ENCODE measurements around the gene WIZ.
"Not testable (repeated sequence)": the region's sequence is repeated elsewhere in the genome, so short reads cannot be mapped to it uniquely, and the experiment has no call there.

Gene WIZ, protein sequence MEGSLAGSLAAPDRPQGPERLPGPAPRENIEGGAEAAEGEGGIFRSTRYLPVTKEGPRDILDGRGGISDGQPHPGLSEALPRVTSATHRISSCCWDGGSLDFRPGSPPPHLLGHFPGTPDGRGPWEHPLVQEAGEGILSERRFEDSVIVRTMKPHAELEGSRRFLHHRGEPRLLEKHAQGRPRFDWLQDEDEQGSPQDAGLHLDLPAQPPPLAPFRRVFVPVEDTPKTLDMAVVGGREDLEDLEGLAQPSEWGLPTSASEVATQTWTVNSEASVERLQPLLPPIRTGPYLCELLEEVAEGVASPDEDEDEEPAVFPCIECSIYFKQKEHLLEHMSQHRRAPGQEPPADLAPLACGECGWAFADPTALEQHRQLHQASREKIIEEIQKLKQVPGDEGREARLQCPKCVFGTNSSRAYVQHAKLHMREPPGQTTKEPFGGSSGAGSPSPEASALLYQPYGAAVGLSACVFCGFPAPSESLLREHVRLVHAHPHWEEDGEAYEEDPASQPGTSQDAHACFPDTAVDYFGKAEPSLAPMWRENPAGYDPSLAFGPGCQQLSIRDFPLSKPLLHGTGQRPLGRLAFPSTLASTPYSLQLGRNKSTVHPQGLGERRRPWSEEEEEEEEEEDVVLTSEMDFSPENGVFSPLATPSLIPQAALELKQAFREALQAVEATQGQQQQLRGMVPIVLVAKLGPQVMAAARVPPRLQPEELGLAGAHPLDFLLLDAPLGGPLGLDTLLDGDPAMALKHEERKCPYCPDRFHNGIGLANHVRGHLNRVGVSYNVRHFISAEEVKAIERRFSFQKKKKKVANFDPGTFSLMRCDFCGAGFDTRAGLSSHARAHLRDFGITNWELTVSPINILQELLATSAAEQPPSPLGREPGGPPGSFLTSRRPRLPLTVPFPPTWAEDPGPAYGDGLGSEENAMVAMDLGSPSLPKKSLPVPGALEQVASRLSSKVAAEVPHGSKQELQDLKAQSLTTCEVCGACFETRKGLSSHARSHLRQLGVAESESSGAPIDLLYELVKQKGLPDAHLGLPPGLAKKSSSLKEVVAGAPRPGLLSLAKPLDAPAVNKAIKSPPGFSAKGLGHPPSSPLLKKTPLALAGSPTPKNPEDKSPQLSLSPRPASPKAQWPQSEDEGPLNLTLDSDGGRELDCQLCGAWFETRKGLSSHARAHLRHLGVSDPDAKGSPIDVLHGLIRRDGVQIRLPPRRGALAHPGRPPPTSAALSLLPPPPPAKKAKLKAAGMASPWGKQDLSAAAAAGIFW (N-terminal part only)

DNA sequence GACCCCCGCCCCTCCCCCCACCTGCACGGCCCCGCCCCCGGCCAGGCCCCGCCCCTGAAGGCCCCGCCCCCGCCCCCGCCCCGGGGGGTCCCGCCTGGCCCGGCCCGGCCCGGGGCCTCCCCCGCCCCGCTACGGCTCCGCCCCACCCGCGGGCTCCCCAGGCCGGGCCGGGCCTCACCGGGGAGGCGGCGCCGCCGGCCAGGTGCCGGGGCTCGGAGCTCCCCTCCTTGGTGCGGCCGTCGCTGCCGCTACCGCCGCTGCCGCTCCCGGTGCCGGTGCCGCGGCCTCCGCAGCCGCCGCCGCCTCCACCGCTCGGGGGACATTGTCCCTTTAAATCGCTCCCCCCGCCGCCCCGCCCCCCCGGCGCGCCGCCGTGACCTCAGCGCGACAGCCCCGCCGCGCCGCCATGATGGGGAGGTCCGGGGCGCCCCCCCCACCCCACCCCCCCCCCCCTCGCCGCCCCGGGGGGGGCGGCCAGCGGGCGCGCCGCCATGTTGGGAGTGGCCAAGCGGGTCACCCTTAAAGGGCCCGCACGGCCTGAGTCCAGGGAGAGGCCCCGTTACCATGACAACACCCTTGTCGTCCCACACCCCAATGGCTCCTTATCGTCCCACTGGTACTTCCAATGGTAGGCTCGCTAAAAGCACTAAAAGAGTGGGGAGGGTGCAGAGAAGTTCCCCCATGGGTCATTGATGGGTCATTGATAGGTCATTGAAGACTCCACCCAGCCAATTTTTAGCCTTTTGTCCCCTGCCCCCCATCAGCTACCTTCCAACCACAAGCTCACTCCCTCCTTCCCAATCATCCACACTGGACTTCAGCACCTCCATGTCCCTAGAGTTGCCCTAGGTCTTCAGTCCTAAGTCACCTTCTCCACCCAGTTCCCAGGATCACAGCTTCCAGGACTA, at the start of gene WIZ:
Gene WIZ (minus strand): TSS at position 337 of the 908 bp plus-strand sequence. CDS start 1,649 bp downstream, outside the sequence.
- Histone ChIP-seq H3K9me3 (ENCODE audit: control insufficient read depth, low read length) (no peaks in the 10 kb centered on the region), H3K9ac (ENCODE audit: low read length) (peak within 1 kb of the TSS; percentile 76), H3K36me3 (ENCODE audit: control insufficient read depth, insufficient read depth, low read length, severe bottlenecking) (no peaks in the 10 kb centered on the region), H3K4me3 (ENCODE audit: low read length) (peak within 1 kb of the TSS; percentile 81), H3K27me3 (replicated peaks; ENCODE audit: control insufficient read depth, insufficient read depth, low read length) (peaks cover 10% of the 10 kb centered on the region), H3K4me1 (ENCODE audit: control insufficient read depth, insufficient read depth, low read length) (peaks cover 12% of the 10 kb centered on the region)
- peak; percentile 84 for DNase-seq (ENCODE audit: low read depth)

DNA sequence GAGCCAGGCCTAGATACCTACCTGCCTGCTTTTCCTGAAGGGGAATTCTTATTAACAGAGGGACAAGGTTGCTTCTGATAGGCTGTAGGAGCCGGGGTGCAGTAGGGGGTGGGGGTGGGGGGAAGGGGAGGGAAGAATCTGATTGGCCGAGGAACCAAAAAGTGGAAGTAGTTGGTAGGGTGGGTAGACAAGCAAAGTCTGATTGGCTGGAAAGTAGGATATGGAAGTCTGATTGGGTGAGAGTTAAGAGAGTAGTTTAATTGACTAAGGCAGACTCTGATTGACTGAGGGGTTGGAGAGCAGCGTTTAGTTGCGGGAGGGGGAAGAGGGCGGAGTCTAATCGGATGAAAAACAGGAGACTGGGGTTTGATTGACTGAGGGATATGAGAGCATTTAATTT, 49.2 kb upstream of the WIZ start:
- Histone ChIP-seq H3K9me3 (ENCODE audit: control insufficient read depth, low read length) (no peaks in the 10 kb centered on the region), H3K4me3 (ENCODE audit: low read length) (no peak overlapping the region), H3K4me1 (ENCODE audit: control insufficient read depth, insufficient read depth, low read length) (peaks cover 5% of the 10 kb centered on the region), H3K36me3 (ENCODE audit: control insufficient read depth, insufficient read depth, low read length, severe bottlenecking) (no peaks in the 10 kb centered on the region), H3K9ac (ENCODE audit: low read length) (no peak overlapping the region), H3K27me3 (replicated peaks; ENCODE audit: control insufficient read depth, insufficient read depth, low read length) (peaks cover 24% of the 10 kb centered on the region)
- DNase-seq (ENCODE audit: low read depth) = no peak

DNA sequence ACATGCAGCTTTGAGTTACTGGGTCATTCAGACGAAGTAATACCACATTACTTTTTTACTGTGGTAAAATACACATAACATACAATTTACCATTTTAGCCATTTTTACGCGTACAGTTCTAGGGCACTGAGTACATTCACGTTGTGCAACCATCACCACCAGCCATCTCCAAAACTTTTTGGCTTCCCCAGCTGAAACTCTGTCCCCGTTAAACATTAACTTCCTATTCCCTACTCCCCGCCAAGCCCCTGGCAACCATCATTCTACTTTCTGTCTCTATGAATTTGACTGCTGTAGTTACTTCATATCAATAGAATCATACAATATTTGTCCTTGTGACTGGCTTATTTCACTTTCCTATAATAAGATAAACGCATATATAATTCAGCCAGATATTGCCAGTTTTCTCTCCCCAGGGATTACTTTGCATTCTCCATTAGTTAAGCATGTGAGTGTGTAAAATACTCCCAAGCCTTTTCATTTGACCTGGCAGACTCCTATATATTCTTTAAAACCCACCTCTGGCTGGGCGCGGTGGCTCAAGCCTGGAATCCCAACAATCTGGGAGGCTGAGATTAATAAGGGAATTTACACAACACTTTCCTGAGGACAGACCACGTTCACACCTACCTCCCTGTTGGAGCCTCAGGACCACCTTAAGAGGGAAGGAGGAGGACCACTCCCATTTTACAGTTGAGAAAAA, 48.6 kb upstream of the WIZ start:
- Histone ChIP-seq H3K4me1 (ENCODE audit: control insufficient read depth, insufficient read depth, low read length) (peaks cover 5% of the 10 kb centered on the region), H3K9me3 (ENCODE audit: control insufficient read depth, low read length) (no peaks in the 10 kb centered on the region), H3K9ac (ENCODE audit: low read length) (no peak overlapping the region), H3K4me3 (ENCODE audit: low read length) (no peak overlapping the region), H3K36me3 (ENCODE audit: control insufficient read depth, insufficient read depth, low read length, severe bottlenecking) (no peaks in the 10 kb centered on the region), H3K27me3 (replicated peaks; ENCODE audit: control insufficient read depth, insufficient read depth, low read length) (peaks cover 24% of the 10 kb centered on the region)
- DNase-seq (ENCODE audit: low read depth) = no peak

DNA sequence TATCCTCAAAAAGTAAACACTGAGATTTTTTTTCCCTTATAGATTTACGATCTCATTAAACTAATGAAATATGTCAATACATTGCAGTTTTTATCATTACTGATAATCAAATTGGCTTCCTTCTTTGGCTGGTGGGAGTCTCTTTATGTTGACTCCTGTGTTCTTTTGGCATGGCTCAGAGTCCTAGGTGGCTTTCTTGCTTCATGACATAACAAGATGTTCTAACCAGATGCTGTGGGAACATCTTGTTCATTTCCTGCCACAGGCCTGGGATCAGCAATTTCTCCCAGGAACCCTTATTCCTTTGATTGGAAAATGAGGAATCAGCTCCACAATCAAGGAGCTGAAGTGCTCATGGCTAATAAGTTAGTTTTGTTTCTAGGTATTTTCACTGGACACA, 45.4 kb upstream of the WIZ start:
- H3K36me3 ChIP-seq (ENCODE audit: control insufficient read depth, insufficient read depth, low read length, severe bottlenecking) = no peaks in the 10 kb centered on the region
- no peak overlapping the region for H3K4me3 ChIP-seq (ENCODE audit: low read length)
- peaks cover 5% of the 10 kb centered on the region for H3K4me1 ChIP-seq (ENCODE audit: control insufficient read depth, insufficient read depth, low read length)
- DNase-seq (ENCODE audit: low read depth) = no peak
- no peaks in the 10 kb centered on the region for H3K9me3 ChIP-seq (ENCODE audit: control insufficient read depth, low read length)
- H3K27me3 ChIP-seq (replicated peaks; ENCODE audit: control insufficient read depth, insufficient read depth, low read length) = peaks cover 8% of the 10 kb centered on the region
- no peak overlapping the region for H3K9ac ChIP-seq (ENCODE audit: low read length)

DNA sequence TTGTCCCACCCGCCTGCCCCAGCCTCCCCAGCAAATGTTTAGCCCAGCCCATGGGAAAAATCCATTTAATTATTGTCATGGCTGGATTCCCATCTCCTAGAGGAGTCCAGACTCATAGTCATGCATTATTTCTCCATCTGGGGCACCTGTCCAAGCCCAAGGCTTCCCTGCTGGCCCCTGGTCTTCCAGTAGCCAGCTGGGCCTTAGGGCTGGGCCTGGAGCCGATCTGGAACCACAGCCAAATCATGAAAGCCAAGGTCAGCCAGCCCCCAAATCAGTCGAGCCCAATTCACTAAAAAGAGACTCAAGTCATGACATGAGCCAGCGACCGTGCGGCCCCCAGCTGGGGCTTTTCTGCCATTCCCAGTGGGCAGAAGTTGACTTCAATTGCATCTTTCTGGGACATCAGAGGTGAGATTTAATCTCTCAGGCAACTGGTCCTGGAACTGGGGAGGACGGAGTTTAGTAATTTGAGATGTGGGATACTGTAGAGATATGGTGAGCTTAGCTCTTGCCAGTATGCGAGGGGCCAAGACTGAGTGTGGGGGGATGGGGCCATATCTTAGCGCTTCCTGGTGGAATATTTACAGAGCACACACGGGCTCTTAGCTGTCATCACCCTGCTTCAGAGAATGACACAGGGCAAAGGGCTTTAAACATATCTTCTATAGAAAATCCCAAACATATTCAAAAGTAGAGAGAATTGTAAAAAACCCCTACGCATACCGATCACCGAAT, 38.9 kb upstream of the WIZ start:
- peak overlapping the region; percentile 54 for H3K4me3 ChIP-seq (ENCODE audit: low read length)
- H3K4me1 ChIP-seq (ENCODE audit: control insufficient read depth, insufficient read depth, low read length) = peaks cover 14% of the 10 kb centered on the region
- peak overlapping the region; percentile 32 for H3K9ac ChIP-seq (ENCODE audit: low read length)
- DNase-seq (ENCODE audit: low read depth) = no peak
- H3K36me3 ChIP-seq (ENCODE audit: control insufficient read depth, insufficient read depth, low read length, severe bottlenecking) = no peaks in the 10 kb centered on the region
- H3K9me3 ChIP-seq (ENCODE audit: control insufficient read depth, low read length) = no peaks in the 10 kb centered on the region
- H3K27me3 ChIP-seq (replicated peaks; ENCODE audit: control insufficient read depth, insufficient read depth, low read length) = no peaks in the 10 kb centered on the region

DNA sequence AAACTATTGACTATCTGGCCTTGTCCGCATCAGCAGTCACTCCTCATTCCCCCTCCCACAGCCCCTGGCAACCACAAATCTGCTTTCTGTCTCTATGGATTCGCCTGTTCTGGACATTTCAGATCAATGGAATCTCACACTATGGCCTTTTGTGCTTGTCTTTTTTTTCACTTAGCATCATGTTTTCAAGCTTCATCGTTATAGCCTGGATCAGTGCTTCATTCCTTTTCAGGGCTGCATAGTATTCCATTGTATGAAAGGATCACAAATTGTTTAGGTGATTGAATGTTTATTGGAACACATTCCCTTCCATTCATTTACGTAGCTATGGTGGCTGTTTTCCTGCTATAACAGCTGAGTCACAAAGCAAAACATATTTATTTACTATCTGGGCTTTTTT, 37.3 kb upstream of the WIZ start:
- no peak for DNase-seq (ENCODE audit: low read depth)
- H3K4me1 ChIP-seq (ENCODE audit: control insufficient read depth, insufficient read depth, low read length) = peaks cover 14% of the 10 kb centered on the region
- H3K9ac ChIP-seq (ENCODE audit: low read length) = no peak overlapping the region
- no peaks in the 10 kb centered on the region for H3K9me3 ChIP-seq (ENCODE audit: control insufficient read depth, low read length)
- H3K36me3 ChIP-seq (ENCODE audit: control insufficient read depth, insufficient read depth, low read length, severe bottlenecking) = no peaks in the 10 kb centered on the region
- H3K27me3 ChIP-seq (replicated peaks; ENCODE audit: control insufficient read depth, insufficient read depth, low read length) = no peaks in the 10 kb centered on the region
- no peak overlapping the region for H3K4me3 ChIP-seq (ENCODE audit: low read length)

DNA sequence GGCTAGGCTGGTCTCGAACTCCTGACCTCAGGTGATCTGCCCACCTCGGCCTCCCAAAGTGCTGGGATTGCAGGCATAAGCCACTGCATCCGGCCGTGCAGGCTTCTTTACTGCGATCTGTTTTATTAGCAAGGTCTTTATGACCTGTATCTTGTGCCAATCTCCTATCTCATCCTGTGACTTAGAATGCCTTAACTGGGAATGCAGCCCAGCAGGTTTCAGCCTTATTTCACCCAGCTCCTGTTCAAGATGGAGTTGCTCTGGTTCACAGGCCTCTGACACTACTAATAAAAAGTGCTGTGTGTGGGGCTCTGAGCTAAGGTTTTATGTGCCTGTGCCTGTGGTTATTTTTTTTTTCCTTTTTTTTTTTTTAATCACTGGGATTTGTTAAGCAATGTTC, 36.0 kb upstream of the WIZ start:
- H3K9me3 ChIP-seq (ENCODE audit: control insufficient read depth, low read length); H3K36me3 ChIP-seq (ENCODE audit: control insufficient read depth, insufficient read depth, low read length, severe bottlenecking); H3K27me3 ChIP-seq (replicated peaks; ENCODE audit: control insufficient read depth, insufficient read depth, low read length); H3K4me3 ChIP-seq (ENCODE audit: low read length); H3K9ac ChIP-seq (ENCODE audit: low read length); DNase-seq (ENCODE audit: low read depth): not testable (repeated sequence)
- H3K4me1 ChIP-seq (ENCODE audit: control insufficient read depth, insufficient read depth, low read length) = peaks cover 14% of the 10 kb centered on the region

DNA sequence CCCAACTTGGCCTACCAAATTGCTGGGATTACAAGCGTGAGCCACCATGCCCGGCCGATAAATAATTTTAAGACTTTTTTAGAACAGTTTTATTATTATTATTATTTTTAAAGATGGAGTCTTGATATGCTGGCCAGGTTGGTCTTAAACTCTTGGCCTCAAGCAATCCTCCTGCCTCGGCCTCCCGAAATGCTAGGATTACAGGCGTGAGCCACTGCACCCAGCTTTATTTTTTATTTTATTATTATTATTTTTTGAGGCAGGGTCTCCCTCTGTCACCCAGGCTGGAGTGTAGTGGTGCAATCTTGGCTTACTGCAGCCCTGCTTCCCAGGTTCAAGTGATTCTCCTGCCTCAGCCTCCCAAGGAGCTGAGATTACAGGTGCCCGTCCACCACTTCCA, 31.2 kb upstream of the WIZ start:
- not testable (repeated sequence) for DNase-seq (ENCODE audit: low read depth)

DNA sequence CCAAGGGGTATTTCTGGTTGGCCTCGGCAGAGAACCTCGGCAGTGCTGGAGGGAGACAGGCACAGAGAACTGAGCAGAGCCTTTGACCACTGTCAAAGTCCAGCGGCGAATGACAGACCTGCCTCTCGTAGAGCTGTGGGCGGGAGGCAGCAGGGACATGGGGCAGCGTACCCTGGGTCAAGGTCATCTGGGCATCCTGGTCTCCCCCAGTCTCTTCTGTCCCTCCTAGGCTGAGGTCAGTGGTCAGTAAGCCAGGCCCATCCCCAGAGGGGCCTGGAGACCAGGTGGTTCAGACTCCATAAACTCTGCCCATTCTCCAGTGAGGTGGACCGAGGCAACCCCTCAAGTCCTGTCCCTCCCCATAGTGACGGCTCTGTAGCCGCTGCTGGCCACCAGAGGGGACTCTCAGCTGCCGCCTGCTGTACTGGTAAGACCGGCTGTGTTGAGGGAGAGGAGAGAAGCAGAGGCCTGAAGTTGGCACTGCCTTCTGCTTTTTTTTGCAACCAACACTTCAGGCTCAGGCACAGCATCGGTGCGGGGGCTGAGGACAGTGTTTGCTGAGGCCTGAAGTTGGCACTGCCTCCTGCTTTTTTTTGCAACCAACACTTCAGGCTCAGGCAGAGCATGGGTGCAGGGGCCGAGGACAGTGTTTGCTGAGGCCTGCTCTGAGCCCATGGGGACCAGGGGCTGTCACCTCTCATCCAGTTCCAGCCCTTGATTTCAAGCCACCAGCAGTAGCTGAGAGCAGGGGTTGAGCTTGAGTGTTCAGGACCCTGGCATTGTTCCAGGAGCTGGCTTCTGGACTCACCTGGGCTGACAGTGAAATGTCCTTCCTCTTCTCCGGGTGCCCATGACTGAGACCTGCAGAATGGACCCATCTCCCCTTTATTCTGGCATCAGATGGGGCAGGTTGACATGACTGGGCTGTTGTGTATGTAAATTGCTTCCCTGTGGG, 29.9 kb upstream of the WIZ start, which contains the start of gene PGLYRP2:
Gene PGLYRP2 (minus strand): TSS at position 111 of the 955 bp plus-strand sequence. CDS start 130 bp downstream, outside the sequence.
- no peak within 1 kb of the TSS for H3K4me3 ChIP-seq (ENCODE audit: low read length)
- no peak for DNase-seq (ENCODE audit: low read depth)
- peaks cover 6% of the 10 kb centered on the region for H3K4me1 ChIP-seq (ENCODE audit: control insufficient read depth, insufficient read depth, low read length)
- no peaks in the 10 kb centered on the region for H3K27me3 ChIP-seq (replicated peaks; ENCODE audit: control insufficient read depth, insufficient read depth, low read length)
- no peak within 1 kb of the TSS for H3K9ac ChIP-seq (ENCODE audit: low read length)
- peaks cover 4% of the 10 kb centered on the region for H3K9me3 ChIP-seq (ENCODE audit: control insufficient read depth, low read length)
- no peaks in the 10 kb centered on the region for H3K36me3 ChIP-seq (ENCODE audit: control insufficient read depth, insufficient read depth, low read length, severe bottlenecking)

More for the DNA sequence above, 31.2 kb upstream of the WIZ start:
- not testable (repeated sequence) for H3K27me3 ChIP-seq (replicated peaks; ENCODE audit: control insufficient read depth, insufficient read depth, low read length); H3K4me3 ChIP-seq (ENCODE audit: low read length); H3K36me3 ChIP-seq (ENCODE audit: control insufficient read depth, insufficient read depth, low read length, severe bottlenecking); H3K9me3 ChIP-seq (ENCODE audit: control insufficient read depth, low read length); H3K9ac ChIP-seq (ENCODE audit: low read length); H3K4me1 ChIP-seq (ENCODE audit: control insufficient read depth, insufficient read depth, low read length)

Measured in adipocyte (in vitro differentiated cells).